Smooth muscle cell of the umbilical artery (primary cell): ENCODE measurements around the gene MTIF3. TPM values are rescaled to one million over a fixed set of nuclear protein-coding genes. Genes with fewer than 3 reads are reported as not detected.

Experiments
- total RNA-seq: library from RNA; depleted of rRNA; stranded (reverse); fragments of >200 nt; gene quantifications from 2 replicates; pipeline ENCODE4 v1.2.3, GENCODE V29; 2014

Gene MTIF3, protein sequence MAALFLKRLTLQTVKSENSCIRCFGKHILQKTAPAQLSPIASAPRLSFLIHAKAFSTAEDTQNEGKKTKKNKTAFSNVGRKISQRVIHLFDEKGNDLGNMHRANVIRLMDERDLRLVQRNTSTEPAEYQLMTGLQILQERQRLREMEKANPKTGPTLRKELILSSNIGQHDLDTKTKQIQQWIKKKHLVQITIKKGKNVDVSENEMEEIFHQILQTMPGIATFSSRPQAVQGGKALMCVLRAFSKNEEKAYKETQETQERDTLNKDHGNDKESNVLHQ
- 39.4 and 50.2 TPM in 2 replicates for total RNA-seq

GRCh38 chr13:27449936-27450828 is at the start of gene MTIF3:
TSS of gene MTIF3 (minus strand) at chr13:27450564. CDS start at chr13:27440448, 10,116 bp downstream.

DNA sequence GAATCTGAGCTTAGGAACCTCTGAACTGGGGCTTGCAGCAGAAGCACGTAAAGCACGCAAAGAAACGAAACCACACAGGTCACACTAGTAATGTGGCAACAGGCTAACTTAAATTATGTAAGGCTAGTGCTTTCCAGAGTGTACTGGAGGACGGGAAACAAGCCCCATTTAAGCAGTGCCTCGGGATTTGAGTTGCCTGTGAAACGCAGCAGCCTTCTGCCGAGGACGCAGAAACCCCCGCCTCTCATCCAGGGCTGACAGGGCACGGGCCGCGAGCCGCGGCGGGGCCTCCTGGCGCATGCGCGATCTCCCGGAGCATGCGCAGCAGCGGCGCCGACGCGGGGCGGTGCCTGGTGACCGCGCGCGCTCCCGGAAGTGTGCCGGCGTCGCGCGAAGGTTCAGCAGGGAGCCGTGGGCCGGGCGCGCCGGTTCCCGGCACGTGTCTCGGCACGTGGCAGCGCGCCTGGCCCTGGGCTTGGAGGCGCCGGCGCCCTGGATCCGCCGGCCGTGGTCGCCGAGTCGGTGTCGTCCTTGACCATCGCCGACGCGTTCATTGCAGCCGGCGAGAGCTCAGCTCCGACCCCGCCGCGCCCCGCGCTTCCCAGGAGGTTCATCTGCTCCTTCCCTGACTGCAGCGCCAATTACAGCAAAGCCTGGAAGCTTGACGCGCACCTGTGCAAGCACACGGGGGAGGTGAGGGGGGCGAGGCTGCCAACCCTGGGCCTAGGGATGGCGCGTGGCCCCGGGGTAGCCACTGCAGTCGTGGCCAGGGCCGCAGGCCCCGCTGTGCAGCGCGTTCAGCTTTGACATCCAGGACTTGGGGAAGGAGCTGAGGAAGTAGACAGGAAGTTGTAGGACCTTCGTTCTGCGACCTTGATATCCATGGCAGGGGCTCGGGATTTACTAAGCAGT is 25.9 kb downstream of the MTIF3 start, which contains the start of gene GTF3A:
TSS of gene GTF3A (plus strand) at position 374 of the 912 bp plus-strand sequence.

Other genes with a start within 250 kb of the MTIF3 start
- gene RPL21, start 199.0 kb downstream of the MTIF3 start, total RNA-seq = 286 and 757 TPM in 2 replicates
- gene RASL11A, start 179.7 kb downstream of the MTIF3 start, total RNA-seq = 0.89 and 2.6 TPM in 2 replicates
- 93.8 and 127 TPM in 2 replicates for gene GTF3A, start 25.9 kb downstream of the MTIF3 start, total RNA-seq
- 8.7 and 8.9 TPM in 2 replicates for gene LNX2, start 170.0 kb upstream of the MTIF3 start, total RNA-seq
- 46.7 and 60.3 TPM in 2 replicates for gene POLR1D, start 171.3 kb upstream of the MTIF3 start, total RNA-seq